Right ventricle myocardium inferior (tissue), 1 donor: Measurements from ENCODE around the gene RIBC2. TPM values are rescaled to one million over a fixed set of nuclear protein-coding genes. Genes with fewer than 3 reads are reported as not detected.

Experiments used
- total RNA-seq: library from RNA; stranded (reverse); fragmentation: NEBNext Ultra II Directional; extraction: Animal tissue kit (Norgen Biotek cat#: 25700); gene quantifications from one replicate; pipeline ENCODE4 v1.2.1, GENCODE V29; 2021
- donor health status: DM: no; HTN: yes; CAD: no; lungs with severe emphysema.

RIBC2 gene
- total RNA-seq, 1 donor from 2014 or later = 0.51 TPM

Other genes starting within 250 kb of the RIBC2 start
- gene NUP50, start 249.8 kb upstream of the RIBC2 start, total RNA-seq = 15.2 TPM
- gene KIAA0930, start 172.8 kb upstream of the RIBC2 start, total RNA-seq = 22.3 TPM
- 0.54 TPM for gene UPK3A, start 128.7 kb upstream of the RIBC2 start, total RNA-seq
- gene FAM118A, start 103.8 kb upstream of the RIBC2 start, total RNA-seq = 18.7 TPM
- gene SMC1B, start 94 bp upstream of the RIBC2 start, total RNA-seq = not detected
- gene FBLN1, start 89.2 kb downstream of the RIBC2 start, total RNA-seq = 113 TPM